OCI-LY3 (cell line): ENCODE results near the gene PRR14L.
"Not testable (repeated sequence)": the region's sequence is repeated elsewhere in the genome, so short reads cannot be mapped to it uniquely, and the experiment has no call there.

ENCODE experiments used
- H2AFZ ChIP-seq: fragments of 200-600, 300-600 bp; shearing (Covaris generic); 2 replicates; pipeline ENCODE4 v1.6.0; 2014; ENCODE audit warnings: antibody characterized with exemption, low read depth, low read length
- H3K27ac ChIP-seq: fragments of 200-600, 300-600 bp; sonication (generic); 2 replicates; pipeline ENCODE4 v1.5.1; 2014; ENCODE audit warnings: mild to moderate bottlenecking, low read length, moderate library complexity, mixed read lengths
- H3K27me3 ChIP-seq: fragments of 200-600, 300-600 bp; sonication (generic); 2 replicates; pipeline ENCODE4 v1.6.1; 2014; ENCODE audit warnings: low read depth, low read length, mixed read lengths
- H3K36me3 ChIP-seq: fragments of 200-600, 300-600 bp; sonication (generic); replicated peaks from 2 replicates; pipeline ENCODE3; 2014; ENCODE audit warnings: low read depth, low read length, mixed read lengths
- H3K4me1 ChIP-seq: fragments of 300-600, 200-600 bp; sonication (generic); 2 replicates; pipeline ENCODE4 v1.6.1; 2014; ENCODE audit warnings: low read length, mixed read lengths
- H3K4me2 ChIP-seq: fragments of 200-600, 300-600 bp; sonication (generic); 2 replicates; pipeline ENCODE4 v1.6.1; 2014; ENCODE audit warnings: low read length, mixed read lengths
- H3K4me3 ChIP-seq: fragments of 300-600, 200-600 bp; sonication (generic); 2 replicates; pipeline ENCODE4 v1.5.1; 2014; ENCODE audit warnings: antibody characterized with exemption, mild to moderate bottlenecking, low read length, moderate library complexity
- H3K79me2 ChIP-seq: fragments of 300-600, 200-600 bp; shearing (Covaris generic); 2 replicates; pipeline ENCODE4 v1.6.1; 2014; ENCODE audit warnings: mild to moderate bottlenecking, low read length, mixed read lengths
- H3K9ac ChIP-seq: fragments of 300-600, 200-600 bp; shearing (Covaris generic); 2 replicates; pipeline ENCODE4 v1.6.0; 2014; ENCODE audit warnings: mild to moderate bottlenecking, low read length, moderate library complexity
- H3K9me3 ChIP-seq: fragments of 200-600, 300-600 bp; shearing (Covaris generic); 2 replicates; pipeline ENCODE4 v1.6.1; 2014; ENCODE audit warnings: low read length, mixed read lengths; ENCODE audit not compliant: insufficient read depth
- H4K20me1 ChIP-seq: fragments of 200-600, 300-600 bp; sonication (generic); 2 replicates; pipeline ENCODE4 v1.6.1; 2016; ENCODE audit warnings: low read length, mixed read lengths; ENCODE audit not compliant: insufficient read depth
- CTCF ChIP-seq: fragments of 200-600, 300-600 bp; sonication (generic); IDR thresholded peaks from 2 replicates; pipeline ENCODE4 v1.5.1; 2014; ENCODE audit warnings: antibody characterized with exemption, low read length, low read depth
- EZH2phosphoT487 ChIP-seq: fragments of 200-600 bp; shearing (Covaris generic); IDR thresholded peaks from 2 replicates; pipeline ENCODE4 v1.6.1; 2018; ENCODE audit warnings: antibody characterized with exemption, mixed run types, low read depth

PRR14L gene

GRCh38 chr22:31662668-31663037 lies 87.3 kb downstream of the PRR14L start:
- Histone ChIP-seq H3K79me2 (peaks cover 43% of the 10 kb centered on the region), H3K36me3 (no peaks in the 10 kb centered on the region), H2AFZ (peak overlapping the region; percentile 95), H3K4me1 (peaks cover 19% of the 10 kb centered on the region), H4K20me1 (peaks cover 18% of the 10 kb centered on the region; the same call in 1 of the 2 replicates), H3K27ac (peak overlapping the region; percentile 51), H3K9me3 (no peaks in the 10 kb centered on the region), H3K27me3 (no peaks in the 10 kb centered on the region), H3K9ac (peak overlapping the region; percentile 67), H3K4me2 (peak overlapping the region; percentile 89), H3K4me3 (peak overlapping the region; percentile 90)
- TF ChIP-seq EZH2phosphoT487 (no peak), CTCF (no peak)

DNA sequence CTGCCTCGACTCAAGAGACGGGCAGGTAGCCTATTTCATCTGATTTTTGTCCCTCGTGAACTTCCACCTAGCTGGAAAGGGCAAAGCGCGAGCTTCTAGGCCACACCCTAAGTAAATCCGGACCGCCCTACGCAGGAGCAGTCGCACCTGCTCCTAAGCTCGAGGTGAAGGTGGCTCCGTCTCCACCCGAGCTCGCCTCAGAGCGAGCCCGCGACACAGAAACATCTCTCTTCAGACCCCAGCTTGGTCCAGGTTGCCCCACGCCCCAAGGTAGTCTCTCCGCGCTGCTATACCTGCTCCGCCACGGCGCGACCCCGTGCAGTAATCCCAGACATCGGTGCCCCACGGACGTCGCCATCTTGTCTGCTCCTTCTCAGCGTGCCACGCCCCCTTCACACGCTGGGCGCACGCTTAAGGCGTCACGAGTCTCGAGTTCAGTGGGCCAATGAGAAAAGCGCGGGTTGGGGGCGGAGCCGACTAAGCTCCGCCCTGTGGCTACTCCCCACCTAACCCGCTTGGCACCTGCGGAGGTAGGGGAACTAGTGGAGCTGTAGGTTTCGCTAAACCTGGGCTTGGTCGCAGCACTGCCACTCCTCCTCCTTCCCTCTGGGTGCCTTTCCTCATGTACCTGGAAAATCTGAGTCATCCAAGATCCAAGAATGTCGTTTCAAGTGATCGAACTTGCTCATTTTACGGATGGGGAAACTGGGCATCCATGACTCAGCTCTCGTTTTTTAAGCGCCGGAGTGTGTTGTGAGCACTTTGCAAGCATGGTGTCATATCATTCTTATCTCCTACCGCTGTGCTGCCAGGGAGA lies 87.9 kb downstream of the PRR14L start, which contains the start of gene PISD:
Gene PISD (minus strand): TSS at position 365 of the 817 bp plus-strand sequence. CDS start 7 bp downstream, at position 358.
- Histone ChIP-seq H3K4me2 (peak within 1 kb of the TSS; percentile 91), H4K20me1 (peaks cover 18% of the 10 kb centered on the region; the same call in 1 of the 2 replicates), H3K4me3 (peak within 1 kb of the TSS; percentile 90), H3K79me2 (peaks cover 46% of the 10 kb centered on the region), H2AFZ (peak within 1 kb of the TSS; percentile 95), H3K27ac (peak within 1 kb of the TSS; percentile 84), H3K9ac (peak within 1 kb of the TSS; percentile 76), H3K27me3 (no peaks in the 10 kb centered on the region), H3K36me3 (no peaks in the 10 kb centered on the region), H3K4me1 (peaks cover 19% of the 10 kb centered on the region), H3K9me3 (no peaks in the 10 kb centered on the region)
- TF ChIP-seq CTCF (no peak), EZH2phosphoT487 (no peak)

- Histone ChIP-seq H3K79me2 (peaks cover 56% of the 10 kb centered on the region), H3K4me1 (peaks cover 19% of the 10 kb centered on the region), H4K20me1 (peaks cover 18% of the 10 kb centered on the region; the same call in 1 of the 2 replicates), H3K27ac (peak overlapping the region; percentile 84), H3K4me2 (peak overlapping the region; percentile 91), H3K4me3 (peak overlapping the region; percentile 90), H3K9ac (peak overlapping the region; percentile 76)
- not testable (repeated sequence) for H3K36me3 ChIP-seq, H2AFZ ChIP-seq, H3K9me3 ChIP-seq, H3K27me3 ChIP-seq
Observed at GRCh38 chr22:31660860-31661341, 89.0 kb downstream of the PRR14L start.

GRCh38 chr22:31659246-31659645 lies 90.7 kb downstream of the PRR14L start:
- no peak overlapping the region for H3K9ac ChIP-seq
- peaks cover 73% of the 10 kb centered on the region for H3K79me2 ChIP-seq
- H3K4me3 ChIP-seq, result no peak overlapping the region
- no peaks in the 10 kb centered on the region for H3K9me3 ChIP-seq
- peaks cover 18% of the 10 kb centered on the region; the same call in 1 of the 2 replicates for H4K20me1 ChIP-seq
- no peak overlapping the region for H2AFZ ChIP-seq
- H3K27me3 ChIP-seq, result no peaks in the 10 kb centered on the region
- peaks cover 20% of the 10 kb centered on the region for H3K4me1 ChIP-seq
- H3K36me3 ChIP-seq, result no peaks in the 10 kb centered on the region
- TF ChIP-seq CTCF (no peak), EZH2phosphoT487 (no peak)
- H3K4me2 ChIP-seq, result no peak overlapping the region
- H3K27ac ChIP-seq, result no peak overlapping the region
